ENCODE data around the gene SRD5A1. TPM values are rescaled to one million over a fixed set of nuclear protein-coding genes. Genes with fewer than 3 reads are reported as not detected.

Gene SRD5A1
- total RNA-seq, 1 experiment from 2014 or later, result 11.2 TPM

GRCh38 chr5:6723122-6723815 lies 90.0 kb downstream of the SRD5A1 start:
- Histone ChIP-seq H3K9me3 (replicated peaks) (no peaks in the 10 kb centered on the region), H3K36me3 (no peaks in the 10 kb centered on the region), H3K27me3 (no peaks in the 10 kb centered on the region), H3K27ac (no peak overlapping the region), H3K4me1 (no peaks in the 10 kb centered on the region), H3K4me3 (no peak overlapping the region)
- DNase-seq, result no peak

DNA sequence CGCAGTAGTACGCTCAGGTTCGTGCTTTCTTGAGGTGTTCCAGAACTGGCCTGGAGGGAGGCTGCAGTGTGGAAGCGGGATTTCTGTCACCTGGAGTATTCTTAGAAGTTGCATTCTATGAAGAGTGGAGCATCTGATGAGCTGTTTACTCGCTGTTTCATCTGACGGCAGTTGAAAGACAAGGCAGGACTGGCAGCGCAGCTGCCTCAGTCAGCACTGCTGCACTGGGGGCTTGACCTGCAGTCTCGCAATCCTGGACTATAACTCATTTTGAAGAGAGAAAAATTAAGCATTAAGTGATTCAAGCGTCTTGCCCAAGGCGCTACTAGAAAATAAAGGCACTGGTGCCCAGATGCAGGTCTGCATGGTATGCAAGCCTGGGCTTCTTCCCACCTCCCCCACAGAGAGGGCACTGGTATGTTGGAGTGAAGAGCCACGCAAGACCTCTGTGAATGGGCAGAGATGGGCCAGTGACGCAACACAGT lies 90.6 kb downstream of the SRD5A1 start:
- Histone ChIP-seq H3K9me3 (replicated peaks) (no peaks in the 10 kb centered on the region), H3K27ac (no peak overlapping the region), H3K36me3 (no peaks in the 10 kb centered on the region), H3K4me1 (no peaks in the 10 kb centered on the region), H3K27me3 (no peaks in the 10 kb centered on the region), H3K4me3 (no peak overlapping the region)
- DNase-seq, result no peak

Other genes with a start within 250 kb of the SRD5A1 start
- 0.02 TPM in 1 of 2 replicates, not detected in the other for gene UBE2QL1, start 184.6 kb upstream of the SRD5A1 start, total RNA-seq (2014; rRNA removed; shearing (Covaris generic))
- 53.0 and 54.2 TPM in 2 replicates for gene NSUN2, start 396 bp upstream of the SRD5A1 start, total RNA-seq (2014; rRNA removed; shearing (Covaris generic))
- 21.5 and 21.6 TPM in 2 replicates for gene TENT4A, start 80.0 kb downstream of the SRD5A1 start, total RNA-seq (2014; rRNA removed; shearing (Covaris generic))

Measured in SJCRH30 (cell line).